Cardiac muscle cell (in vitro differentiated cells and primary cell): ENCODE data around the gene RAD9A. TPM values are rescaled to one million over a fixed set of nuclear protein-coding genes. Genes with fewer than 3 reads are reported as not detected.

Experiments
- DNase-seq, 2 donors: peaks; one replicate each; pipeline versions ENCODE4 v3.0.0 to v3.0.0-alpha.2; 2010 to 2017; ENCODE audit warnings: low read depth in 1 of 2, low spot score in 1 of 2
- H3K27ac ChIP-seq: fragments of 200-600 bp; sonication (generic); 2 replicates; pipeline ENCODE4 v1.5.1; 2016
- H3K27me3 ChIP-seq: fragments of 200-600 bp; sonication (generic); 2 replicates; pipeline ENCODE4 v1.6.0; 2016; ENCODE audit warnings: control low read depth
- H3K36me3 ChIP-seq: fragments of 200-600 bp; sonication (generic); 2 replicates; pipeline ENCODE4 v1.5.1; 2016; ENCODE audit warnings: control low read depth
- H3K4me1 ChIP-seq: fragments of 200-600 bp; sonication (generic); 2 replicates; pipeline ENCODE4 v1.8.1; 2017; ENCODE audit warnings: low read depth, mild to moderate bottlenecking, mixed run types
- H3K4me3 ChIP-seq: fragments of 200-600 bp; sonication (generic); 2 replicates; pipeline ENCODE4 v1.5.1; 2016; ENCODE audit warnings: mild to moderate bottlenecking
- H3K9me3 ChIP-seq: fragments of 200-600 bp; sonication (generic); 2 replicates; pipeline ENCODE4 v1.5.1; 2017; ENCODE audit warnings: low read depth, mild to moderate bottlenecking, control low read depth
- polyA plus RNA-seq: library from polyadenylated mRNA; unstranded; fragments of >200 nt; fragmentation: Nextera tagmentation; extraction: Ambion mirVana; gene quantifications from 2 replicates; pipeline ENCODE4 v1.2.1, GENCODE V29; 2016
- total RNA-seq: library from RNA; depleted of rRNA; stranded (reverse); fragments of >200 nt; gene quantifications from 2 replicates; pipeline ENCODE4 v1.2.3, GENCODE V29; 2016
- TF ChIP-seq, protein P1 (sequence below): IDR thresholded peaks from 2 replicates; pipeline ENCODE4 v1.5.1; 2012; ENCODE audit warnings: low read depth, mild to moderate bottlenecking, low read length

RAD9A gene
- total and polyA plus RNA-seq, 2 experiments from 2014 or later = 22.2 to 27.5 TPM

DNA sequence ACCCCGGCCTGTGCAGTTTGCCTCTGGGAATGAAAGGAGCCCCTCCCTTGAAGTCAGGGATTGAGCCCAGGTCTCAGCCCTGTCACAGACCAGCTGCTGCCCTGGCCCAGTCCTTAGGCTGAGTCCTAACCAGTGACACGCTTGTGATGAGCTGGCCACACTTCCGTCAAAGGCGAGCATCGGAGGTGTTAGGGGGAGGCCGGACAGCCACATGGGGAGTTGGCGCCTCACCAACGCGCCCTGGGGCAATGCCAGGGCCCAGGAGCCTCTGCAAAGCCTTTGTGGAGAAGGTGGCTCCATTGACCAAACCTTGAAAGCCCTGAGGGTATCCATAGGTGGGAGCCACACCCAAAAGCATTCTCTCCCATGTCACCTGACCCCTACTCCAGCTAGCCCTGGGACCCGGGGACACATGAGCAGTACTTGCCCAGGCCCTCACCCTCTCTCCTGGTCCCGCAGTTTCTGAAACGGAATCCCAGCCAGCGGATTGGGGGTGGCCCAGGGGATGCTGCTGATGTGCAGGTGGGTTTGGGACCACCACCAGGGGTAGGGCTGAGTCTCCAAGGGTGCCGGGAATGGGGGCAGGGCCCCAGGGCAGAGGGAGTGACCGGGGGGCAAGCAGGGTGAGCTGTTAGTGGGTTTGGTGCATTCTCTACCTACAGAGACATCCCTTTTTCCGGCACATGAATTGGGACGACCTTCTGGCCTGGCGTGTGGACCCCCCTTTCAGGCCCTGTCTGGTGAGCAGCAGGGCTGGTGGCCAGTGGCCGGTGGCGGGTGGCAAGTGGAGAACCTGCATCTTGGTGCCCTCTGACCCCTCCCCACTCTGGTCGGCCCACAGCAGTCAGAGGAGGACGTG lies 42.0 kb downstream of the RAD9A start:
- H3K9me3 ChIP-seq = no peaks in the 10 kb centered on the region
- H3K4me1 ChIP-seq = no peaks in the 10 kb centered on the region
- no peak overlapping the region for H3K27ac ChIP-seq
- H3K4me3 ChIP-seq = no peak overlapping the region
- no peaks in the 10 kb centered on the region for H3K27me3 ChIP-seq
- peaks cover 22% of the 10 kb centered on the region for H3K36me3 ChIP-seq
- TF ChIP-seq, protein P1, sequence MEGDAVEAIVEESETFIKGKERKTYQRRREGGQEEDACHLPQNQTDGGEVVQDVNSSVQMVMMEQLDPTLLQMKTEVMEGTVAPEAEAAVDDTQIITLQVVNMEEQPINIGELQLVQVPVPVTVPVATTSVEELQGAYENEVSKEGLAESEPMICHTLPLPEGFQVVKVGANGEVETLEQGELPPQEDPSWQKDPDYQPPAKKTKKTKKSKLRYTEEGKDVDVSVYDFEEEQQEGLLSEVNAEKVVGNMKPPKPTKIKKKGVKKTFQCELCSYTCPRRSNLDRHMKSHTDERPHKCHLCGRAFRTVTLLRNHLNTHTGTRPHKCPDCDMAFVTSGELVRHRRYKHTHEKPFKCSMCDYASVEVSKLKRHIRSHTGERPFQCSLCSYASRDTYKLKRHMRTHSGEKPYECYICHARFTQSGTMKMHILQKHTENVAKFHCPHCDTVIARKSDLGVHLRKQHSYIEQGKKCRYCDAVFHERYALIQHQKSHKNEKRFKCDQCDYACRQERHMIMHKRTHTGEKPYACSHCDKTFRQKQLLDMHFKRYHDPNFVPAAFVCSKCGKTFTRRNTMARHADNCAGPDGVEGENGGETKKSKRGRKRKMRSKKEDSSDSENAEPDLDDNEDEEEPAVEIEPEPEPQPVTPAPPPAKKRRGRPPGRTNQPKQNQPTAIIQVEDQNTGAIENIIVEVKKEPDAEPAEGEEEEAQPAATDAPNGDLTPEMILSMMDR = no peak
- no peak for DNase-seq

DNA sequence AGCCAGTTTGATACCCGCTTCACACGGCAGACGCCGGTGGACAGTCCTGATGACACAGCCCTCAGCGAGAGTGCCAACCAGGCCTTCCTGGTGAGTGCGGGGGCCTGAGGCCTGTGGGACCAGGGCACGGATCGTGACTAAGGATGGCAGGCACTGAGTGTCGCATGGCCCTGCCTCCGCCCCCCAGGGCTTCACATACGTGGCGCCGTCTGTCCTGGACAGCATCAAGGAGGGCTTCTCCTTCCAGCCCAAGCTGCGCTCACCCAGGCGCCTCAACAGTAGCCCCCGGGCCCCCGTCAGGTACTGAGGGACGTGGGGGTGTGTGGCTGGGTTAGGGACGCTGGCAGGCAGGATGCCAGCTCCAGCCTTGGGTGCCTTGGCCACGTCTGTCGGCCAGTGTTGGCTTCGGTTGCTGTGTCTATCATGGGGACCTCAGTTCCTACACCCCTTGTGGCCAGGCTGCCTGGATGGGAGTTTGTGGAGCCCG lies 42.7 kb downstream of the RAD9A start:
- TF ChIP-seq, protein P1 = no peak
- no peaks in the 10 kb centered on the region for H3K9me3 ChIP-seq
- H3K4me3 ChIP-seq = no peak overlapping the region
- H3K36me3 ChIP-seq = peaks cover 22% of the 10 kb centered on the region
- H3K27me3 ChIP-seq = no peaks in the 10 kb centered on the region
- DNase-seq = no peak
- no peaks in the 10 kb centered on the region for H3K4me1 ChIP-seq
- no peak overlapping the region for H3K27ac ChIP-seq

DNA sequence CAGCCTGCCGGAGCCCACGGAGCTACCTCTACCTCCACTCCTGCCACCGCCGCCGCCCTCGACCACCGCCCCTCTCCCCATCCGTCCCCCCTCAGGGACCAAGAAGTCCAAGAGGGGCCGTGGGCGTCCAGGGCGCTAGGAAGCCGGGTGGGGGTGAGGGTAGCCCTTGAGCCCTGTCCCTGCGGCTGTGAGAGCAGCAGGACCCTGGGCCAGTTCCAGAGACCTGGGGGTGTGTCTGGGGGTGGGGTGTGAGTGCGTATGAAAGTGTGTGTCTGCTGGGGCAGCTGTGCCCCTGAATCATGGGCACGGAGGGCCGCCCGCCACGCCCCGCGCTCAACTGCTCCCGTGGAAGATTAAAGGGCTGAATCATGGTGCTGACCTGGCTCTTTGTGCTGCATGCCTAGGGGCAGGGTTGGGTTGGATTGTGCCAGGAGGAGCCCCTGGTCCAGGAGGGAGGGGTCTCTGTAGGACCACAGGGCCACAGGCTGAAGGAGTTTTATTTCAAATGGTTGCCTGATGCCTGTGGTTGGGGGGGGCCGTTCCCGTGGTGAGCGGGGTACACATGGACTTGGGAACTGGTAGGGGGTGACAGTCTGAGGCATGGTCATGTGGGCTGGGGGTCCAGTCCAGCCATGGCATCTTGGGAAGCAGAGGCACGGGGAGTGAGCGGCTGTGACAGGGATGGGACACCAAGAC lies 43.4 kb downstream of the RAD9A start:
- H3K27me3 ChIP-seq = no peaks in the 10 kb centered on the region
- no peaks in the 10 kb centered on the region for H3K9me3 ChIP-seq
- TF ChIP-seq, protein P1 = no peak
- no peak overlapping the region for H3K4me3 ChIP-seq
- H3K4me1 ChIP-seq = no peaks in the 10 kb centered on the region
- peaks cover 22% of the 10 kb centered on the region for H3K36me3 ChIP-seq
- DNase-seq = no peak
- peak overlapping the region; percentile 55 for H3K27ac ChIP-seq

DNA sequence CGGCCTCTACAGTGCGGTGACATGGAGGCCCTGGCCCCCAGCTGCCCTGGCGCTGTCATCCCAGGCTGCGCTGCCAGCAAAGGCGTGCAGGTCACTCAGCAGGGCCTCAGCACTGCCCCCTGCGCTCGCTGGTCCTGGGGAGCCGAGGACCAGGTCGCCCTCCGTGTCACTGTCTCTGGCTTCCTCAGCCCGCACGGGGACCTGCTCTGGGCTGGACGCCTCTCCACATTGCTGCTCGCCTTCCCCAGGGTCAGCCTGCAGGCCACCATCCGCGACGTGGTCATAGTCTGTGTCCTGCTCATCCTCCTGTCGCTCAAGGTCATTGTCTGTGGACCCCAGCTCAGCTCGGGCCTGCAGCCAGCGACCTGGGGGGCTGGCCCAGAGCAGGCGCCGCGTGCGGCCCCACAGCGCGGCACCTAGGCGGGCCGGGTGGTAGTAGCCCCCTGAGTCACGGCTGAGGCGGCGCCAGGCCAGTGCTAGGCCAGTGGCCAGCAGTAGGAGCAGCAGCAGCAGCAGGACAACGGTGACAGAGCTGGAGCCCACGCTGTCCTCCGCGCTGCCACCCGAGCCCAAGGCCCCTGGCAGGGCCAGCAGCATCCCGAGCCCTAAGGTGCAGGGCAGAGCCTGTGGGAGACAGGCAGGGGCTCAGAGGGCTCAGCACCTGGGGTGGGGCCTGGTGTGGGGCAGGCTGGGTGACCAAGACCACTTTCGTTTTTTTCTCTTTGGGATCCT lies 44.1 kb downstream of the RAD9A start:
- Histone ChIP-seq H3K27me3 (no peaks in the 10 kb centered on the region), H3K36me3 (peaks cover 22% of the 10 kb centered on the region), H3K9me3 (no peaks in the 10 kb centered on the region), H3K27ac (peak overlapping the region; percentile 55), H3K4me3 (no peak overlapping the region), H3K4me1 (no peaks in the 10 kb centered on the region)
- no peak for DNase-seq
- TF ChIP-seq, protein P1 = no peak

DNA sequence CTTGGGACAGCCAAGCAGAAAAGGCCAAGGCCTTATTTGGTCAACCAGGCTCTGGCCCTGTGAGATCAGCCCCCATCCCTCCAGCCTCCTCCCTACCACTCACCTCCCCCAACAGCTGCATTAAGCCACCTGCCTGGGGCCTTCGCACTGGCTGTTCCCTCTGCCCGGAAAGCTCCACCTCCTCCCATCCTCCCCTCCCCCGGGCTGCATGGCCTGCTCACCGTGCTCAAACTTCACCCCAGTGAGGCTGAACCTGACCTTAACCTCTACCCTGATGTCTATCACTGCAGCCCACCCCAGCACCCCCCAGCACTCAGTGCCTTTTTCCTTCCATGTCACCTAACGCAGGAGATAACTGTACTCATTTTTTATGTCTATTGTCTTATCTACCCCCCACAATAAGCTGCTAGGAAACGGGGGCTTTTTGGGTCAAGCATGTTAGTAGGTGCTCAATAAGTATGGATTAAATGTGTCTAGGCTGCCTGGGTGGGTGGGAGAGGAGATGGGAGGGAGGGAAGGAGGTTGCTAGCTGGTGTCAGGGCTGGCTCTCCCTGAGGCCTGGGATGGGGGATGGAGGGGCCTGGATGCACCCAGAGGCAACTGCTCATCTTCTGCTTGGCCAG lies 44.8 kb downstream of the RAD9A start:
- Histone ChIP-seq H3K4me3 (no peak overlapping the region), H3K27ac (peak overlapping the region; percentile 55), H3K27me3 (no peaks in the 10 kb centered on the region), H3K9me3 (no peaks in the 10 kb centered on the region), H3K36me3 (peaks cover 17% of the 10 kb centered on the region), H3K4me1 (no peaks in the 10 kb centered on the region)
- TF ChIP-seq, protein P1 = no peak
- DNase-seq = peak in 1 of 2 donors; percentile 22
